ENCODE data around the gene ZNF23. TPM values are rescaled to one million over a fixed set of nuclear protein-coding genes. Genes with fewer than 3 reads are reported as not detected.

ZNF23 gene
- total RNA-seq, 1 donor from 2014 or later: 8.3 TPM

DNA sequence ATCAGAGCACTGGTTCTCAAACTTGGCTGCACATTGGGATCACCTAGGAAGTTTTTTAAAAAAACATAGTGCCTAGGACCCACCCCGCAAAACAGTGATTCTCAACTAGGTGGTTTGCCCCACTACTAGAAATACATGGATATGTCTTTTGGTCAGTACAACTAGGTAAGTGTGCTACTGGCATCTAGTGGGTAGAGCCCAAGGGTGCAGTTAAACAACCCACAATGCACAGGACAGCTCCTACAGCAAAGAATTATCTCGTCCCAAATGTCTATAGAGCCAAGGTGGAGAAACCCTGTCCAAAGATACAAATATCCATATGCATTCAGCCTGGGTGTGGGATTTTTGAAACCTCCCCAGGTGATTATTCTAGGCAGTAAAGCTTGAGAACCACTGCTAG lies 38.9 kb upstream of the ZNF23 start:
- Mint-ChIP-seq H3K9me3 (ENCODE audit: unreplicated experiment) (no peaks in the 10 kb centered on the region), H3K4me1 (ENCODE audit: unreplicated experiment) (no peaks in the 10 kb centered on the region), H3K27me3 (ENCODE audit: unreplicated experiment) (no peaks in the 10 kb centered on the region), H3K36me3 (ENCODE audit: low read depth, unreplicated experiment) (peaks cover 4% of the 10 kb centered on the region), H3K4me3 (ENCODE audit: unreplicated experiment) (no peak overlapping the region), H3K27ac (ENCODE audit: unreplicated experiment) (no peak overlapping the region)
- TF ChIP-seq, protein P1, sequence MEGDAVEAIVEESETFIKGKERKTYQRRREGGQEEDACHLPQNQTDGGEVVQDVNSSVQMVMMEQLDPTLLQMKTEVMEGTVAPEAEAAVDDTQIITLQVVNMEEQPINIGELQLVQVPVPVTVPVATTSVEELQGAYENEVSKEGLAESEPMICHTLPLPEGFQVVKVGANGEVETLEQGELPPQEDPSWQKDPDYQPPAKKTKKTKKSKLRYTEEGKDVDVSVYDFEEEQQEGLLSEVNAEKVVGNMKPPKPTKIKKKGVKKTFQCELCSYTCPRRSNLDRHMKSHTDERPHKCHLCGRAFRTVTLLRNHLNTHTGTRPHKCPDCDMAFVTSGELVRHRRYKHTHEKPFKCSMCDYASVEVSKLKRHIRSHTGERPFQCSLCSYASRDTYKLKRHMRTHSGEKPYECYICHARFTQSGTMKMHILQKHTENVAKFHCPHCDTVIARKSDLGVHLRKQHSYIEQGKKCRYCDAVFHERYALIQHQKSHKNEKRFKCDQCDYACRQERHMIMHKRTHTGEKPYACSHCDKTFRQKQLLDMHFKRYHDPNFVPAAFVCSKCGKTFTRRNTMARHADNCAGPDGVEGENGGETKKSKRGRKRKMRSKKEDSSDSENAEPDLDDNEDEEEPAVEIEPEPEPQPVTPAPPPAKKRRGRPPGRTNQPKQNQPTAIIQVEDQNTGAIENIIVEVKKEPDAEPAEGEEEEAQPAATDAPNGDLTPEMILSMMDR (IDR thresholded peaks at IDR 0.05; ENCODE audit: unreplicated experiment): no peak
- no peak for DNase-seq (ENCODE audit: low spot score)

- Mint-ChIP-seq H3K27ac (ENCODE audit: unreplicated experiment) (no peak overlapping the region), H3K27me3 (ENCODE audit: unreplicated experiment) (no peaks in the 10 kb centered on the region), H3K9me3 (ENCODE audit: unreplicated experiment) (no peaks in the 10 kb centered on the region), H3K4me1 (ENCODE audit: unreplicated experiment) (no peaks in the 10 kb centered on the region), H3K4me3 (ENCODE audit: unreplicated experiment) (no peak overlapping the region), H3K36me3 (ENCODE audit: low read depth, unreplicated experiment) (peaks cover 4% of the 10 kb centered on the region)
- TF ChIP-seq, protein P1 (IDR thresholded peaks at IDR 0.05; ENCODE audit: unreplicated experiment): peak; percentile 59
- DNase-seq (ENCODE audit: low spot score): peak; percentile 64
Measured at GRCh38 chr16:71499775-71500364, 37.8 kb upstream of the ZNF23 start.

GRCh38 chr16:71498031-71498430 lies 36.0 kb upstream of the ZNF23 start:
- no peak overlapping the region for H3K4me3 Mint-ChIP-seq (ENCODE audit: unreplicated experiment)
- H3K27ac Mint-ChIP-seq (ENCODE audit: unreplicated experiment): no peak overlapping the region
- H3K27me3 Mint-ChIP-seq (ENCODE audit: unreplicated experiment): no peaks in the 10 kb centered on the region
- TF ChIP-seq, protein P1 (IDR thresholded peaks at IDR 0.05; ENCODE audit: unreplicated experiment): no peak
- DNase-seq (ENCODE audit: low spot score): no peak
- peaks cover 4% of the 10 kb centered on the region for H3K36me3 Mint-ChIP-seq (ENCODE audit: low read depth, unreplicated experiment)
- no peaks in the 10 kb centered on the region for H3K9me3 Mint-ChIP-seq (ENCODE audit: unreplicated experiment)
- H3K4me1 Mint-ChIP-seq (ENCODE audit: unreplicated experiment): no peaks in the 10 kb centered on the region

GRCh38 chr16:71493213-71493612 lies 31.2 kb upstream of the ZNF23 start:
- no peak for DNase-seq (ENCODE audit: low spot score)
- Mint-ChIP-seq H3K4me1 (ENCODE audit: unreplicated experiment) (no peaks in the 10 kb centered on the region), H3K27me3 (ENCODE audit: unreplicated experiment) (no peaks in the 10 kb centered on the region), H3K4me3 (ENCODE audit: unreplicated experiment) (no peak overlapping the region), H3K36me3 (ENCODE audit: low read depth, unreplicated experiment) (no peaks in the 10 kb centered on the region), H3K9me3 (ENCODE audit: unreplicated experiment) (no peaks in the 10 kb centered on the region), H3K27ac (ENCODE audit: unreplicated experiment) (no peak overlapping the region)
- TF ChIP-seq, protein P1 (IDR thresholded peaks at IDR 0.05; ENCODE audit: unreplicated experiment): no peak

DNA sequence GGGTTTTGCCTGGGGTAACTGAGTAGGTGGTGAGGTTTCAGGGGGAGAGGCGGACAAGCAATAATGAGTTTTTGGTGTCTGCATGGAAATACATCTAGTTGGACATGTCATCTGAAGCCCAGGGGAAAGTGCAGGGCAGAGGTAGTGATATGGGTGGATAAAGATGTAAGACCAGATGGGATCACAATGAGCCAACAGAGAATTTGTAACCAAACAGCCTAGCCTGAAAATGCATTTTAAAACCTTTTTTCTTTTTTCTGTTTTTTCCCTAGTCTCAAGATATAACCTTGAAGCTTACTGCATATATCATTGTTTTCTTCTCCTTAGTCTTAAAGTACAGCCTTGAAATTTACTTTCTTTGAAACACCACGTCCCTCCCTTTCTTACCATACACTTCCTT lies 30.7 kb upstream of the ZNF23 start:
- Mint-ChIP-seq H3K4me1 (ENCODE audit: unreplicated experiment) (no peaks in the 10 kb centered on the region), H3K27ac (ENCODE audit: unreplicated experiment) (no peak overlapping the region), H3K27me3 (ENCODE audit: unreplicated experiment) (peaks cover under 1% of the 10 kb centered on the region), H3K9me3 (ENCODE audit: unreplicated experiment) (no peaks in the 10 kb centered on the region), H3K36me3 (ENCODE audit: low read depth, unreplicated experiment) (no peaks in the 10 kb centered on the region), H3K4me3 (ENCODE audit: unreplicated experiment) (no peak overlapping the region)
- TF ChIP-seq, protein P1 (IDR thresholded peaks at IDR 0.05; ENCODE audit: unreplicated experiment): no peak
- no peak for DNase-seq (ENCODE audit: low spot score)
